ENCODE measurements around the gene KCND3.
A peak's percentile ranks its signal among the peaks of the same experiment; 100 is the strongest.

The KCND3 gene

DNA sequence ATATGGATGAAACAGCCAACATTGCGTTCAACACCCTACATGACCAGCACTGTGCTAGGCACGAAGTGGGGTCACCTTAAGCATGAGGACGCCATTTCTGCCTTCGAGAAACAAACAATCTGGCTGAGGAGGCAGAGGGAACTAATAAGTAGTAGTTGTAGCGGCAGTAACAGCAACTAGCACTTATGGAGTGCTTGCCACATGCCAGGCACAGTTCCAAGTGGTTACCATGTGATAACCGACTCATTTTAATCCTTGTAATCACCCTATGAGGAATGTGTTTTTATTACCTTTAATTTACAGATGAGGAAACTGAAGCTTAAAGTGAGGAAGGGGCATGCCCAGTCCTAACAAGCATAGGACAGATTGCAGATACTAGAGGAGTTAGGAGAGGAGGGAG, 33.7 kb downstream of the KCND3 start:
- Histone ChIP-seq H3K9ac (ENCODE audit: low read length) (no peak overlapping the region), H3K4me3 (ENCODE audit: low read depth in 1 of 2, low read length in 2 of 2) (no peak overlapping the region), H3K9me3 (ENCODE audit: low read length) (no peaks in the 10 kb centered on the region), H3K4me1 (ENCODE audit: insufficient read depth, low read length) (peaks cover 28% of the 10 kb centered on the region), H3K36me3 (ENCODE audit: insufficient read depth, low read length) (no peaks in the 10 kb centered on the region), H3K27ac (ENCODE audit: low read depth, low read length) (no peak overlapping the region), H3K27me3 (ENCODE audit: control insufficient read depth in 1 of 2, insufficient read depth in 2 of 2, low read length in 2 of 2) (no peaks in the 10 kb centered on the region)

DNA sequence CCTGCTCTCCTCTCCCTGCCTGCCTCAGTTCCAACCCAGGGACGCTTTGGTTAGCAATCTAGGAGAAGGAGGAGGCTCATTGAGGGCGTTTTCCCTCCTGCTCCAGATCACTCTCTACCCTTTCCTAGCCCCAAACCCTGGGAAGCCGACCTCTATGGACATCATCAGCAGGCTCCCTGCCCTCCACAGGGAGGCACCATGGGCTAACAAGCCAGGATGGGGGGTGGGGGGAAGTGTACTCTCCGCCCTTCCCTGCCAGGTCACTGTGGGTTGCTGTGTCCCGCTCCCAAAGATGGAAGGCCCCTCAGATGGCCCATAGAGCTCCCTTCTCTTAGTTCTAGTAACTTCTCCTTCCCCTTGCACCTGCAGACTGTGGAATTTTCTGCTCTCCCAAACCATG, 35.7 kb downstream of the KCND3 start:
- no peak overlapping the region for H3K9ac ChIP-seq (ENCODE audit: low read length)
- no peak overlapping the region for H3K27ac ChIP-seq (ENCODE audit: low read depth, low read length)
- peaks cover 27% of the 10 kb centered on the region for H3K4me1 ChIP-seq (ENCODE audit: insufficient read depth, low read length)
- no peak overlapping the region for H3K4me3 ChIP-seq (ENCODE audit: low read depth in 1 of 2, low read length in 2 of 2)
- no peaks in the 10 kb centered on the region for H3K9me3 ChIP-seq (ENCODE audit: low read length)
- no peaks in the 10 kb centered on the region for H3K27me3 ChIP-seq (ENCODE audit: control insufficient read depth in 1 of 2, insufficient read depth in 2 of 2, low read length in 2 of 2)
- H3K36me3 ChIP-seq (ENCODE audit: insufficient read depth, low read length) = no peaks in the 10 kb centered on the region

DNA sequence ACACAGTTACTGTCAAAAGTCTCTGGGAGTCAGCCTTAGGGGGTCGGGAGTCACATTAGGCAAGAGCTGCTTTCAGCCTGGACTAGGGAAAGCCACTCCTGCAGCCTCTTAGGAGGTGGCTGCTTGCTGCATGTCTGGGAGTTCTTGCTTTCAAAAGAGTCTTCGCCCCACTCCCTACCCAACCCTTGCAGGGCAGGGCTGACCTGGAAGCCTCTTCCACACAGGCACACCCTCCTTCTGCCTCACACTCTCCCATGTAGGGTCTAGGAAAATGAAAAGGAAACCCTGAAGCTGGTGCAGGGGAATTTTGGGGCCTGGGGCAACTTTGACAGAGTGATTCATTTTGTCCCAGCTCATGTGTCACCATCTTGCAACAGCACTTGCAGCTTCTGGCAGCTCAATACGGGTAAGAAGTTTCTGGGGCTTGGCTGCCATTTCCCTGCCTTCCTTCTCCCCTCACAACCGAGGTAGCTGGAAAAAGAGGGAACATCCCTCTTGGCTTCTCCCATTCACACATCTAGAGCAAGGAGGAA, 37.3 kb downstream of the KCND3 start:
- Histone ChIP-seq H3K27ac (ENCODE audit: low read depth, low read length) (no peak overlapping the region), H3K4me1 (ENCODE audit: insufficient read depth, low read length) (peaks cover 31% of the 10 kb centered on the region), H3K4me3 (ENCODE audit: low read depth in 1 of 2, low read length in 2 of 2) (no peak overlapping the region), H3K9me3 (ENCODE audit: low read length) (no peaks in the 10 kb centered on the region), H3K36me3 (ENCODE audit: insufficient read depth, low read length) (no peaks in the 10 kb centered on the region), H3K27me3 (ENCODE audit: control insufficient read depth in 1 of 2, insufficient read depth in 2 of 2, low read length in 2 of 2) (no peaks in the 10 kb centered on the region), H3K9ac (ENCODE audit: low read length) (no peak overlapping the region)

DNA sequence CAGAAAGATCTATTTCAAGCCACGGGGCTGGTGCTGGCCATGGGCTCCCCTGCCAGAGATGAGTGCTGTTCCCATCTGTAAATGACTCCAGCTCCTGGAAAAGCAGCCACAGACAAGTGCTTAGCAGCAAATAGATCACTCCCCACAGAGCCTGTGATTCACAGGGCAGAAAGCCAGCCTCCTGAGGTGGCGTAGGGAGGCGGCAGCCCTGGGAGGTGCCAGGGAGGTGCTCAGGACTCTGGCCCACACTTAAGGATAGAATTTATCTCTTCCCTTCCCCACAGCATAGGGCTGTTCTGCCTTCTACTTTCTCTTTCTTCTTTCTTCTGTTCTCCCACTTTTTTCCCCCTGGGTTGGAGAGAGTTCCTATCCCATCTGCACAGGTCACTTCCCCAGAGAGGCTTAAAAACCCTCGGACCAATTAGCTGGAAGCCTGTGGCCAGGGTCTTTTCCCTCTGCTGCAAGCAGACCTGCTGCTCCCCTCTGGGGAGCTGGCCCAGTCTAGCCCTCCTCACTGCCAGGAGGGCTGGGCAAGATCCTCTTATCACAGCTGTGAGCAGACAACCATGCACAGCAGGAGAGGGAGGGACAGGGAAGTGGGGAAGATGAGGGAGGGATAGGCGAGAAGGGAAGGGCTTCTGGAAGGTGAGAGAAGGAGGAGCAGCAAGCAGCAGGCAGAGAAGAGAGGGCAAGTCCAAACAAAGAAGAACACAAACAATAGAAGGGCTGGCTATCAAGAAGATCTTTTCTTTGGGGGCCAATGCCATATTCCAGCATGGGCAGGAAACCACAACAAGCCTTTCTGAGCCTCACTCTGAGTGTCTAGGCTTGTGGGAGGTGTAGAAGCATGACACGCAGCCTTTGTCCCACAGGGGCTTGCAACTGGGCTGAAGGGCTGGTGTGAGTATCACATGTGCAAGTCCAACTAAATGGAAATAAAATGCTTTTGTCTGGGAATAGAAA, 41.0 kb downstream of the KCND3 start:
- peaks cover 19% of the 10 kb centered on the region for H3K4me1 ChIP-seq (ENCODE audit: insufficient read depth, low read length)
- peak overlapping the region in 1 of 2 donors; percentile 16 for H3K4me3 ChIP-seq (ENCODE audit: low read depth in 1 of 2, low read length in 2 of 2)

DNA sequence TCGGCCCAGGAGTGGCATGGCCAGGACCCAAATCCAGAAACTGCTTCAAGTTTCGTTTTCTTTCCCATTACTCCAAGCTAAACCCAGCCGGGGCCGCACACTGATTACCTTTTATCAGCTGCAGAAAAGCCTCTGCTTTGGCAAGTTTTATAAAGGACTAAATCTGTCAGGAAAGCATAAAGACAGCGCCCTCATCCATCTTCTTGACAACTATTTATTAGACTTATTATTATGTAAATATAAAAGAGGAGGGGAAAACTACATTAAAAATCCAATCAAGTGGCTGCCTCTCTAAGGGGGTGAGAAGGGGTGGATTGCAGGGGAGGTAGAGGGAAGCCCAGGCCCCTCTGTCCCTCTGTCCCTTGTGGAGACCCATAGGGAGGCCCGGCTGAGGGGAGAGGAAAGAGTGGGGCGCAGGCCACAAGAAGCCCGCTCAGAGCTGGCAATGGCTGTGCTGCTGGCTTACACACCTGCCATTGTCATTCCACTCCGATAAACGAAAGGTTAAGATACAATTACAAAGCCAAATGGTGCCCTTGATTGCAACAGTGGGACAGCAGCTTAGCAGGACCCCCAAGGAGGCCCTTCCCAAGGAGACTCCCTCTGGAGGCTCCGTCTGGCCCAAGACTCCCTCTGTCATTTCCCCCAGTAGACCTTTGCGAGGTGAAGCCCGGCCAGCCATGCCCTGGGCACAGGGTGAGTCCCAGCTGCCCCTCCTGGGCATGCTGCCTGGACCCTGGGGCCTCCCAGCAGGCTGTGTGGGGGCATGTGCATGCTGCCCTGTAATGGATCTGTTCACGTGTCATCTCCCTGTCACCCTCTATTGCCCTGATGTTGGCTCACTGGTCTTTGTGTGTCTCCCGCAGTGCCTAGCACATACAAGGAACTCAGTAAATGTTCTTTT, 45.4 kb downstream of the KCND3 start:
- Histone ChIP-seq H3K9ac (ENCODE audit: low read length) (no peak overlapping the region), H3K27me3 (ENCODE audit: control insufficient read depth in 1 of 2, insufficient read depth in 2 of 2, low read length in 2 of 2) (no peaks in the 10 kb centered on the region), H3K9me3 (ENCODE audit: low read length) (no peaks in the 10 kb centered on the region), H3K27ac (ENCODE audit: low read depth, low read length) (no peak overlapping the region), H3K36me3 (ENCODE audit: insufficient read depth, low read length) (no peaks in the 10 kb centered on the region), H3K4me1 (ENCODE audit: insufficient read depth, low read length) (peaks cover 17% of the 10 kb centered on the region), H3K4me3 (ENCODE audit: low read depth in 1 of 2, low read length in 2 of 2) (no peak overlapping the region)

More for the DNA sequence above, 41.0 kb downstream of the KCND3 start:
- Histone ChIP-seq H3K27ac (ENCODE audit: low read depth, low read length) (peak overlapping the region; percentile 62), H3K9ac (ENCODE audit: low read length) (no peak overlapping the region), H3K9me3 (ENCODE audit: low read length) (no peaks in the 10 kb centered on the region), H3K36me3 (ENCODE audit: insufficient read depth, low read length) (no peaks in the 10 kb centered on the region), H3K27me3 (ENCODE audit: control insufficient read depth in 1 of 2, insufficient read depth in 2 of 2, low read length in 2 of 2) (no peaks in the 10 kb centered on the region)

DNA sequence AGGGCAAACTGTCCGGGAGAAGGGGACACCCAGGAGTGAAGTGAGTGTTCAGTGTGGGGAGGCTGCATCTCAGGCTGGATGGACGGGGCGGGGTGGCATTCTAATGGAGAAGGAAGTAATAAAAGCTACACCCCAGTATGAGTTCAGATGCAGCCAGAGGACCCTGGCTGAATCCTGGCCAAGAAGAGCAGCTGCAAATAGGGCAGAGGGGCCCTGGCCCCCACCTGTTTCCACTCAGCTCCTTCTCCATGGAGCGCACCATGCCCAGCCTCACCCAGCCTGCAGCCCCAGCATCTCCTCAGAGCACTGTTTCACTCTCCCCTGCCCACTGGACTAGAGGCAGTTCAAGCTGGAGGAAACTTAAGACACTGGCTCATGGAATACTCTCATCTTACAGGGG, 46.4 kb downstream of the KCND3 start:
- Histone ChIP-seq H3K36me3 (ENCODE audit: insufficient read depth, low read length) (no peaks in the 10 kb centered on the region), H3K4me3 (ENCODE audit: low read depth in 1 of 2, low read length in 2 of 2) (no peak overlapping the region), H3K27ac (ENCODE audit: low read depth, low read length) (no peak overlapping the region), H3K4me1 (ENCODE audit: insufficient read depth, low read length) (peaks cover 7% of the 10 kb centered on the region), H3K9ac (ENCODE audit: low read length) (no peak overlapping the region), H3K27me3 (ENCODE audit: control insufficient read depth in 1 of 2, insufficient read depth in 2 of 2, low read length in 2 of 2) (no peaks in the 10 kb centered on the region), H3K9me3 (ENCODE audit: low read length) (no peaks in the 10 kb centered on the region)

DNA sequence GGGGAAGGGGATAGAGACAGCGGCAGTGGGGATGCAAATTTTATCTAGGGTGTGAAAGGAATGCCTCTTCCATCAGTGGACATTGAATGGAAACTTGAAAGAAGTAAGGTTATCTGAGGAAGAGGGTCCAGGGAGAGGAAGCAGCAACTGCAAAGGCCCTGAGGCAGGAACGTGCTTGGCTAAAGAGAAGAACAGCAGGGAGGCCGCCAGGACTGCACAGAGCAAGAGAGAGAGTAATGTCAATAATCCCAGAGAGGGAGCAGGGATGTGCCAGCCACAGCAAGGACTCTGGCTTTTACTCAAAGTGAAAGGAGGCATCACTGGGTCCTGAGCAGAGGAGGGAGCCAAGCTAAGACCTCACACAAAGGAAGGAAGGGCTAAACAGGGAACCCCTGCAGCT, 50.9 kb downstream of the KCND3 start:
- H3K27ac ChIP-seq (ENCODE audit: low read depth, low read length) = no peak overlapping the region
- no peak overlapping the region for H3K4me3 ChIP-seq (ENCODE audit: low read depth in 1 of 2, low read length in 2 of 2)
- H3K9ac ChIP-seq (ENCODE audit: low read length) = no peak overlapping the region
- no peaks in the 10 kb centered on the region for H3K9me3 ChIP-seq (ENCODE audit: low read length)
- H3K4me1 ChIP-seq (ENCODE audit: insufficient read depth, low read length) = no peaks in the 10 kb centered on the region
- no peaks in the 10 kb centered on the region for H3K36me3 ChIP-seq (ENCODE audit: insufficient read depth, low read length)
- no peaks in the 10 kb centered on the region for H3K27me3 ChIP-seq (ENCODE audit: control insufficient read depth in 1 of 2, insufficient read depth in 2 of 2, low read length in 2 of 2)

DNA sequence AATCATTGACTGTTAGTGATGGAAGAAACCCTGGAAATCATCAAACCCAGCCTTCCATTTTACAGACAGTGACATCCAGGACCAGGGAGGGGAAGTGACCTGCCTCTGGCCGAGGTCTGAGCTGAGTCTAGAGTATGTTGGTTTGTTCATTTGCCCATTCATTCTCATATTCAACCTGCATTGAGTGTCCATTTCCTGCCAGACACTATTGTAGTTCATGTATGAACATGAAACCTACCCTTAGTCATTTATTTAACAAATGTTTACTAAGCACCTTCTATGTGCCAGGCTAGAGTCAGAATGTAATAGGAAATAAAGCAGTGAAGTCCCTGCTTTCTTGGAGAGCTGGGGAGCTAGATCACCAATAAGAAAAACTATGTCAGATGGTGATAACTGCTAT, 51.3 kb downstream of the KCND3 start:
- no peak overlapping the region for H3K4me3 ChIP-seq (ENCODE audit: low read depth in 1 of 2, low read length in 2 of 2)
- H3K27ac ChIP-seq (ENCODE audit: low read depth, low read length) = no peak overlapping the region
- no peak overlapping the region for H3K9ac ChIP-seq (ENCODE audit: low read length)
- no peaks in the 10 kb centered on the region for H3K36me3 ChIP-seq (ENCODE audit: insufficient read depth, low read length)
- no peaks in the 10 kb centered on the region for H3K9me3 ChIP-seq (ENCODE audit: low read length)
- H3K27me3 ChIP-seq (ENCODE audit: control insufficient read depth in 1 of 2, insufficient read depth in 2 of 2, low read length in 2 of 2) = no peaks in the 10 kb centered on the region
- no peaks in the 10 kb centered on the region for H3K4me1 ChIP-seq (ENCODE audit: insufficient read depth, low read length)

DNA sequence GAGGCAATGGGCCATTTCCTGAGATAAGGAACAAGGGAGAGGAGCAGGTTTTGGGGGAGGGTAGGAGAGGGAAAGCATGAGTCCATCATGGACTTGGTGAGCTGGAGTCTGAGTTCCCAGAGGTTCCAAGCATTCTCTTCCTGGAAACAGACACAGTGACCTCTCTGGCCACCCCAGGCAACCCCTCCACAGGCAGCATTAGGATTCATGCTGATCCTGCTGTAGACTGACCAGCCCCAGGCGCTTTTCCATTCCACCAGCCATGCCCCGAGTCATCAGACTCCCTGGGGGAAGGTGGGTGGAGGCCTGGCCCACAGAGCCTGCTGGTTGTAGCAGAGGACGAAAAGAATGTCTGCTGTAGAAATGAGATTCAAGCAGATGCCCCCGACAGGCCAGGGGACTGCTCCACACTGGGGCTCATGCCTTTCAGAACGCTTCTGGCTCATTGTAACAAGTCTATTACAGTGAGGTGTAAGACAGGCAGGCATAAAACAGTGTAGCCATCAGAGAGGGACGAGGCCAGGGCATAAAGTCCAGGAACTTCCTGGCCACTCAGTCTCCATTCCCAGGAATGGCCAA, 52.2 kb downstream of the KCND3 start:
- no peaks in the 10 kb centered on the region for H3K4me1 ChIP-seq (ENCODE audit: insufficient read depth, low read length)
- H3K9me3 ChIP-seq (ENCODE audit: low read length) = no peaks in the 10 kb centered on the region
- H3K27ac ChIP-seq (ENCODE audit: low read depth, low read length) = no peak overlapping the region
- no peak overlapping the region for H3K9ac ChIP-seq (ENCODE audit: low read length)
- H3K27me3 ChIP-seq (ENCODE audit: control insufficient read depth in 1 of 2, insufficient read depth in 2 of 2, low read length in 2 of 2) = no peaks in the 10 kb centered on the region
- H3K4me3 ChIP-seq (ENCODE audit: low read depth in 1 of 2, low read length in 2 of 2) = no peak overlapping the region
- H3K36me3 ChIP-seq (ENCODE audit: insufficient read depth, low read length) = no peaks in the 10 kb centered on the region

DNA sequence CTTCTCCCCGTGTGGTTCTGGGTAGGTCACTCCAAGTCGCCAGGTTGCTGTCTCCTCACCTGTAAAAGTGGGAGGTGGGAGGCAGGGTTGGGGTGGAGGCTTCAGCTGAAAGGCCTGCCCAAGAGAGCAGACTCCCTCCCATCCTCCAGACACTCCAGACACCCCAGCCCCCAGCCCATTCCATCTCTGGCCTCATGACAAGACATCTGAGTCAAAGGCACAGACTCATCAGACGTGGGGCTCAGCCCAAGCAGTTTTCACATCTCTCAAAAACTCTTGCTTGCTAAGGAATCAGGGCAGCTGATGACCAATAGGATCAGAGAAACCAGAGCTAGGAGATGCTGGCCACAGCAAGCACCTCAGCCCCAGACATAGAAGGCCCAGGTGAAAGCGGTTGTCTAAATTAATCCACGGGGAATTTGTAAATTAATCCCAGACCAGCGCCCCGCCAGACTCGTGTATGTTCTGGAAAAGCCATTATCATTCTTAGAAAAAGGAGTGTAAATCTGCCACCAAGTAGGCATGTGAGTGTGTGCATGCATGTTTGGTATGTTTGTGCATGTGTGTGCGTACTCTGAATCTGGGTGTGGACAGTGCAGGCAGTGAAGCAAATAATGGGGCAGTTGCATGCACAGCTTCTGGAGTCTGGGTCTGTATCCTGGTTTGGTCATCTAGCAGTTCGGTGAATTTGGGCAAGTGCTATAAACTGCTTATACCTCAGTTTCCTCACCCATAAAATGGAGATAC, 55.2 kb downstream of the KCND3 start:
- Histone ChIP-seq H3K4me1 (ENCODE audit: insufficient read depth, low read length) (no peaks in the 10 kb centered on the region), H3K36me3 (ENCODE audit: insufficient read depth, low read length) (no peaks in the 10 kb centered on the region), H3K4me3 (ENCODE audit: low read depth in 1 of 2, low read length in 2 of 2) (no peak overlapping the region), H3K9ac (ENCODE audit: low read length) (no peak overlapping the region), H3K27ac (ENCODE audit: low read depth, low read length) (no peak overlapping the region), H3K9me3 (ENCODE audit: low read length) (no peaks in the 10 kb centered on the region), H3K27me3 (ENCODE audit: control insufficient read depth in 1 of 2, insufficient read depth in 2 of 2, low read length in 2 of 2) (no peaks in the 10 kb centered on the region)

Data from muscle layer of colon (tissue), 2 donors.